ENCODE measurements around the gene VSIG2.

The VSIG2 gene

DNA sequence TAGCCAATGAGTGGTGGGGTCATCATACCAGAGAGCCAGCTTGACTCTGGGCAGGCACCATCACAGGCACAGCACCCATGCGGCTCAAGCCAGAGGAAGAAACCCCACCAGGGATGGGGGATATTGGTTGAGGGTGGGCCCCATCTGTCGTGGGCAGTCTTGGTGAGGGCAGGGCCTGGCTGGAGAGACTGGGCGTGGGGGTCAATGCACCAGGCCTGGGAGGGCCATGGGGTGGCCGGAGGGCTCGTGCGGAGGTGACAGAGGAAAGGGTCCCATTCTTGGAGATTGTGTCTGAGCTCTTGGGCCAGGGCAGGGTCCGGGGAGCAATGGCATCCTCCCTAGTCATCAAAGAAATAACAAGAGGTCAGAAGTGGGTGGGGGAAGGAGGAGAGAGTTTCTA lies 1.6 kb upstream of the VSIG2 start:
- Histone ChIP-seq H4K20me1 (ENCODE audit: insufficient read depth, low read length) (peaks cover 10% of the 10 kb centered on the region; the same call in 1 of the 2 replicates), H3K9me3 (ENCODE audit: insufficient read depth, low read length, severe bottlenecking) (no peaks in the 10 kb centered on the region), H3K27me3 (ENCODE audit: insufficient read depth, low read length, poor library complexity) (peaks cover 10% of the 10 kb centered on the region), H3K27ac (ENCODE audit: low read length) (no peak overlapping the region), H3K36me3 (ENCODE audit: insufficient read depth, low read length) (no peaks in the 10 kb centered on the region), H3K9ac (ENCODE audit: low read depth, low read length) (no peak overlapping the region), H3K4me1 (ENCODE audit: insufficient read depth, low read length) (no peaks in the 10 kb centered on the region), H3K4me2 (ENCODE audit: insufficient read depth, low read length) (no peak overlapping the region), H3K79me2 (ENCODE audit: insufficient read depth, low read length) (no peaks in the 10 kb centered on the region), H2AFZ (ENCODE audit: low read depth, low read length) (no peak overlapping the region), H3K4me3 (ENCODE audit: low read depth in 1 of 2, low read length in 2 of 2) (no peak overlapping the region)
- DNase-seq (no peak), ATAC-seq (ENCODE audit: insufficient read depth, low read depth) (no peak)
- no peak for TF ChIP-seq CTCF (IDR thresholded peaks at IDR 0.05; ENCODE audit: borderline replicate concordance, extremely low read depth, low read length, poor library complexity, severe bottlenecking)
- TF ChIP-seq EZH2 (IDR thresholded peaks at IDR 0.05; ENCODE audit: borderline replicate concordance, low read depth, low read length, severe bottlenecking) = no peak

GRCh38 chr11:124753205-124753604 lies 1.1 kb upstream of the VSIG2 start:
- H3K4me1 ChIP-seq (ENCODE audit: insufficient read depth, low read length) = no peaks in the 10 kb centered on the region

GRCh38 chr11:124752471-124753102 lies 532 bp upstream of the VSIG2 start:
- Histone ChIP-seq H3K79me2 (ENCODE audit: insufficient read depth, low read length) (no peaks in the 10 kb centered on the region), H3K36me3 (ENCODE audit: insufficient read depth, low read length) (no peaks in the 10 kb centered on the region), H3K4me2 (ENCODE audit: insufficient read depth, low read length) (no peak overlapping the region), H3K27ac (ENCODE audit: low read length) (no peak overlapping the region), H3K4me1 (ENCODE audit: insufficient read depth, low read length) (no peaks in the 10 kb centered on the region), H3K9me3 (ENCODE audit: insufficient read depth, low read length, severe bottlenecking) (no peaks in the 10 kb centered on the region), H2AFZ (ENCODE audit: low read depth, low read length) (no peak overlapping the region), H3K4me3 (ENCODE audit: low read depth in 1 of 2, low read length in 2 of 2) (no peak overlapping the region), H3K9ac (ENCODE audit: low read depth, low read length) (no peak overlapping the region), H3K27me3 (ENCODE audit: insufficient read depth, low read length, poor library complexity) (peaks cover 14% of the 10 kb centered on the region), H4K20me1 (ENCODE audit: insufficient read depth, low read length) (peaks cover 9% of the 10 kb centered on the region)
- ATAC-seq (ENCODE audit: insufficient read depth, low read depth) (peak; percentile 53; the same call in 1 of the 3 replicates), DNase-seq (no peak)
- TF ChIP-seq CTCF (IDR thresholded peaks at IDR 0.05; ENCODE audit: borderline replicate concordance, extremely low read depth, low read length, poor library complexity, severe bottlenecking) (no peak), EZH2 (IDR thresholded peaks at IDR 0.05; ENCODE audit: borderline replicate concordance, low read depth, low read length, severe bottlenecking) (no peak)

More at GRCh38 chr11:124753205-124753604, 1.1 kb upstream of the VSIG2 start:
- no peaks in the 10 kb centered on the region for H3K9me3 ChIP-seq (ENCODE audit: insufficient read depth, low read length, severe bottlenecking)
- H4K20me1 ChIP-seq (ENCODE audit: insufficient read depth, low read length) = peaks cover 10% of the 10 kb centered on the region
- H2AFZ ChIP-seq (ENCODE audit: low read depth, low read length) = no peak overlapping the region
- peaks cover 14% of the 10 kb centered on the region for H3K27me3 ChIP-seq (ENCODE audit: insufficient read depth, low read length, poor library complexity)
- H3K9ac ChIP-seq (ENCODE audit: low read depth, low read length) = no peak overlapping the region
- H3K4me3 ChIP-seq (ENCODE audit: low read depth in 1 of 2, low read length in 2 of 2) = no peak overlapping the region
- H3K27ac ChIP-seq (ENCODE audit: low read length) = no peak overlapping the region
- no peak for DNase-seq
- H3K79me2 ChIP-seq (ENCODE audit: insufficient read depth, low read length) = no peaks in the 10 kb centered on the region
- no peak overlapping the region for H3K4me2 ChIP-seq (ENCODE audit: insufficient read depth, low read length)
- TF ChIP-seq CTCF (IDR thresholded peaks at IDR 0.05; ENCODE audit: borderline replicate concordance, extremely low read depth, low read length, poor library complexity, severe bottlenecking) (no peak), EZH2 (IDR thresholded peaks at IDR 0.05; ENCODE audit: borderline replicate concordance, low read depth, low read length, severe bottlenecking) (no peak)
- no peak for ATAC-seq (ENCODE audit: insufficient read depth, low read depth)
- H3K36me3 ChIP-seq (ENCODE audit: insufficient read depth, low read length) = no peaks in the 10 kb centered on the region

All from DND-41 (cell line).